NCI-H1092 (cell line): ENCODE results near the gene KIR2DL3.
"Not testable (repeated sequence)": the region's sequence is repeated elsewhere in the genome, so short reads cannot be mapped to it uniquely, and the experiment has no call there.

Source experiments
- DNase-seq: peaks from one replicate; lab custom pipeline; 2025; lab: John Stamatoyannopoulos, UW

KIR2DL3 gene

GRCh38 chr19:54744080-54744479 lies 5.8 kb downstream of the KIR2DL3 start:
- DNase-seq: not testable (repeated sequence)

- DNase-seq: not testable (repeated sequence)
Observed at GRCh38 chr19:54747614-54748322, 9.5 kb downstream of the KIR2DL3 start.

- not testable (repeated sequence) for DNase-seq
Observed at GRCh38 chr19:54750276-54750675, 12.0 kb downstream of the KIR2DL3 start.

GRCh38 chr19:54756204-54757110 lies 18.1 kb downstream of the KIR2DL3 start:
- not testable (repeated sequence) for DNase-seq

GRCh38 chr19:54758577-54758976 lies 20.3 kb downstream of the KIR2DL3 start:
- not testable (repeated sequence) for DNase-seq

- not testable (repeated sequence) for DNase-seq
Observed at GRCh38 chr19:54764219-54764618, 25.9 kb downstream of the KIR2DL3 start.

- DNase-seq: not testable (repeated sequence)
Observed at GRCh38 chr19:54766464-54766863, 28.2 kb downstream of the KIR2DL3 start.

GRCh38 chr19:54769646-54770045 lies 31.3 kb downstream of the KIR2DL3 start, which contains the start of gene KIR2DL1:
Gene KIR2DL1 (plus strand): TSS chr19:54769793. CDS start chr19:54769851, 58 bp downstream.
- DNase-seq: not testable (repeated sequence)

GRCh38 chr19:54770511-54770910 lies 32.2 kb downstream of the KIR2DL3 start:
- not testable (repeated sequence) for DNase-seq

- DNase-seq: not testable (repeated sequence)
Observed at GRCh38 chr19:54771018-54771960, 33.0 kb downstream of the KIR2DL3 start.

GRCh38 chr19:54772666-54773065 lies 34.4 kb downstream of the KIR2DL3 start:
- DNase-seq: not testable (repeated sequence)

- not testable (repeated sequence) for DNase-seq
Observed at GRCh38 chr19:54775095-54775815, 36.9 kb downstream of the KIR2DL3 start.

- not testable (repeated sequence) for DNase-seq
Observed at GRCh38 chr19:54775830-54776229, 37.5 kb downstream of the KIR2DL3 start.

GRCh38 chr19:54777851-54778250 lies 39.5 kb downstream of the KIR2DL3 start:
- DNase-seq: not testable (repeated sequence)

GRCh38 chr19:54778896-54779295 lies 40.6 kb downstream of the KIR2DL3 start:
- not testable (repeated sequence) for DNase-seq

GRCh38 chr19:54782916-54783315 lies 44.6 kb downstream of the KIR2DL3 start:
- DNase-seq: not testable (repeated sequence)

GRCh38 chr19:54786091-54786723 lies 47.9 kb downstream of the KIR2DL3 start:
- DNase-seq: not testable (repeated sequence)

- not testable (repeated sequence) for DNase-seq
Observed at GRCh38 chr19:54788154-54788553, 49.8 kb downstream of the KIR2DL3 start.

- no peak for DNase-seq
Observed at GRCh38 chr19:54790711-54791110, 52.4 kb downstream of the KIR2DL3 start.

- DNase-seq: no peak
Observed at GRCh38 chr19:54791476-54791875, 53.2 kb downstream of the KIR2DL3 start.
